ENCODE measurements around the gene GALC. TPM values are rescaled to one million over a fixed set of nuclear protein-coding genes. Genes with fewer than 3 reads are reported as not detected.

The GALC gene
- total RNA-seq, 1 donor from 2014 or later, result 26.0 TPM

- no peak for DNase-seq (ENCODE audit: low spot score)
These were observed 104.6 kb downstream of the GALC start for GRCh38 chr14:87888136-87888999.

DNA sequence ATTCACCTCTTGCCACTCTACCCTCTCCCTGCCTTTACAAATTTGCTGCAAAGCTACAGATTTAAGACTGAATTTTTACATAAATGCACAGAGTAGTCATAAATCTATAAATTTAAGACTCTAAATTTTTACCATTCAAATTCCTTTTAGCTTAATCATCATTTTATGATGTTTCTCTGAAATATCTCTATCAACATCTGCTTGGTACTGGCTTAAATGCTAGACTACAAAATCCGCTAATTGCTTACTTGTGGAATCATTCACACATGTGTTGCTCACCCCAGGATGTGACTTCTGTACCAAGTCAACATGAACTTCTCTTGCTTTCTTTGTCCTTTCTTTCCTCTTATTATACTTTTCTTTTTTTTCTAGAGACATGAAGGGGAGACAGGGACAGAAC is 109.2 kb downstream of the GALC start:
- no peak for DNase-seq (ENCODE audit: low spot score)

Other genes with a start within 250 kb of the GALC start
- gene GPR65, start 12.0 kb upstream of the GALC start, total RNA-seq (ENCODE audit: insufficient read depth, low replicate concordance), result 2.4 TPM

All from umbilical cord (tissue), 2 donors.